Stimulated activated naive CD4-positive, alpha-beta T cell treated with Interleukin-2 at 50 U/mL for 16 hours (primary cell): ENCODE results near the gene PID1.

Experiments used
- DNase-seq: peaks from one replicate; lab custom pipeline; 2025; lab: John Stamatoyannopoulos, UW

Gene PID1

DNA sequence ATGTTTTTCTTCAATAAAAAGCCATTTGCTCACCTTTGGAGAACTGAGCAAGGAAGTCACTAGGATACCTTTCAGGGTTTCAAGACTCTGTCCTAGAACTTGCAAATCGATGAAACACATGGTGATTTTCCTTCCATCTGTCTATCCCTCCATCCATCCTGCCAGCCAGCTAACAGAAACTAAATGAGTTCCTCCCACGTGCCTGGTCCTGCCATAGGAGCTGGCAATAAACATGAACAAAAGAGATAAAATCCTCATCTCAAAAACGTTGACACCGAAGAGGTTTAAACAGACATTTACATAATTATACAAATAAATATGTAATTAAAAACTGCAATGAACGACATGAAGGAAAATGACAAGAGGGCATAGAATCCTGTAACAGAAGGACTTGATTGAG, 249.0 kb downstream of the PID1 start:
- no peak for DNase-seq

DNA sequence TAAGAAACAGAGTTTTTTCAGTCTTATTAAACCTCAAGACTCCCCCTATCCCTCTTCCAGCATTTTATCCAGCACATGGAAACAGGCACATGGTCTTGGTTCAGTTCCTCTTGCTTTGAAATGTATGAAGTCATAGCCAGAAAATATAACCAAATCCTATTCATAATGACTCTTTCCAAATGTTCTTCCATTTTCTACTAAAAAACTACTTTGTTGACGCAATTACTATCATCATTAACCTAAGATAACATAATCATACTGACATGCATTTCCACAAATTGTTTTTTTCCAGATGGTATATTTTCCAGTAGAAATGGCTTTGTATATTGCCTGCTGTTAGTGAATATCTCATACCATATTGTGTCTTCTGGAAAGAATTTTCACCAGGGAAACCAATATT, 261.3 kb downstream of the PID1 start:
- no peak for DNase-seq

DNA sequence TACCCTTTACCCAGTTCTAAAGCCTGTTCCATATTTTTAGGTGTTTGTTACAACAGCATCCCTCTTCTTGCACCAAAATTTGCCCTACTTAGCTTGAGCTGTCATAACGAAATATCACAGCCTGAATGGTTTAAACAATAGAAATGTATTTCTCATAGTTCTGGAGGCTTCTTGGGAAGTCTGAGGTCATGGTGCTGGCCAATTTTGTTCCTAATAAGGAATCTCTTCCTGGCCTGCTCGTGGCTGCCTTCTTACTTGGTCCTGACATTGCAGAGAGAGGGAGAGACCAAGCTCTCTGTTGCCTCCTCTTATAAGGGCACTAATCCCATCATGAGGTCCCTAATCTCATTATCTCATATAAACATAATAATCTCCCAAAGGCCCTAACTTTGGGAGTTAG, 267.8 kb downstream of the PID1 start:
- no peak for DNase-seq

DNA sequence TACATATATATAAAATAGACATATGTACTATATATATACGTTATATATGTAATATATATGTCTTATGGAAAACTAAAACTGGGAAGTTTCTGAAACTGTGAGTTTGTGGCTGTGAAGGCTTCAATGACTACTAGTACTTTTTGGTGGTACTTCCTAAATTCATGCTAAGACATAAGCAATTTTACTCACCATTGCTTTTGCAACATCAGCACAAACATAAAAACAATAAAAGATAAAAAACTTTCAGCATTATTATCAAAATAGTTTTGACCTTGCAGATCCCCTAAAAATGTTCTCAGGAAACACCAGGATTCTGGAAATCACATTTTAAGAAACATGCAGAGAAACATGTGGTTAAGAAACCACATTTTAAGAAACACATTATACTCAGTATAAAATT, 269.9 kb downstream of the PID1 start:
- DNase-seq, result no peak

DNA sequence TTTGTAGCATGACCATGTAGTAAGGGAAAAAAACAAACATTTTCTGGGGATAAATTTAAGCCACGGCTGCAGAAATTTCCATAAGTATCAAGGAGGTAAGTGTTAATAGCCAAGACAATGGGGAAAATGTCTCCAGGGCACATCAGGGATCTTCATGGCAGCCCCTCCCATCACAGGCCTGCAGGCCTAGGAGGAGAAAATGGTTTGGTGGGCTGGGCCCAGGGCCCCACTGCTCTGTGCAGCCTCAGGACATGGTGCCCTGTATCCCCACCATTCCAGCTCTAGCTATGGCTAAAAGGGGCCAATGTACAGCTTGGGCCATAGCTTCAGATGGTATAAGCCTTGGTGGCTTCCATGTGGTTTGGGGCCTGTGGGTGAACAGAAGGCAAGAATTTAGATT, 271.8 kb downstream of the PID1 start:
- DNase-seq, result no peak

DNA sequence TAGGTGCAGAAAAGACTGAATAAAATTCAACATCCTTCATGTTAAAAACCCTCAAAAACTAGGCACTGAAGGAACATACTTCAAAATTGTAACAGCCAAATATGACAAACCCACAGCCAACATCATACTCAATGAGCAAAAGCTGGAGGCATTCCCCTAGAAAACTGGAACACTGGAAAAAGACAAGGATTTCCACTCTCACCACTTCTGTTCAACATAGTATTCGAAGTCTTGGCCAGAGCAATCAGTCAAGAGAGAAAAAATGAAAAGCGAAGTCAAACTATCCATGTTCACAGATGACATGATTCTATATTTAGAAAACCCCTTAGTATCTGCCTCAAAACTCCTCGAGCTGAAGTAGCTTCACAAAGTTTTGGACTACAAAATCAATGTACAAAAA, 282.3 kb downstream of the PID1 start:
- no peak for DNase-seq

DNA sequence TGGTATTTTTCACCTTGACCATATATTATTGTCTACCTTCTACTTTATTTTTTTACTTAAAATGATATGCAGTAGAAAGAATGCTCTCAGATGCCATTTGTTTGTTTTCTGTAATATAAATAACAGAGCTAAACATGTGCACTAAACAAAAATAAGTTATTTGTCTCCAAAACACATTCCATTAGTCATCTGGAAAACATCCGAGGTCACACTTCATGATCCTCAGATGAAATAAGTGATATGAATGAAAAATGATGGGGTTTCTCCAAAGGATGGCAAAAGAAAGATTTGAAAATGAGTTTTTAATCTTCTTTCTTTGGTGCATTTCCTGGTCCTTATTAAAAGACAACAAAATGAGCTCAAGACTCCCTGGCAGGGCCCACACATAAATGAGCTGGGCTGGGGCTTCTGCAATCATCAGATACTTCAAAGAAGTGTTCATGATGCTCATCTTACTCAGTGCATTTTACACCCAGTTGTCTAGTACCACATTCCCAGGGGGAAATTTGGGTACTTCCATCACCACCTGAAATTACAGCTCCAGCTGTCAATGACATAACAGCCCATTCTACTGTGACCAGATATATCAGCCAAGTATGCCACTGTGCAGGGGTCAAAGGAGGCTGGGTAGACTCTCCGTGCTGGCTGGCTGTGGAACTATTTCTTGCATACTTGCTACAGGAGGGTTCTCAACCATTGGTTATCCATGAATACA, 283.5 kb downstream of the PID1 start:
- no peak for DNase-seq

DNA sequence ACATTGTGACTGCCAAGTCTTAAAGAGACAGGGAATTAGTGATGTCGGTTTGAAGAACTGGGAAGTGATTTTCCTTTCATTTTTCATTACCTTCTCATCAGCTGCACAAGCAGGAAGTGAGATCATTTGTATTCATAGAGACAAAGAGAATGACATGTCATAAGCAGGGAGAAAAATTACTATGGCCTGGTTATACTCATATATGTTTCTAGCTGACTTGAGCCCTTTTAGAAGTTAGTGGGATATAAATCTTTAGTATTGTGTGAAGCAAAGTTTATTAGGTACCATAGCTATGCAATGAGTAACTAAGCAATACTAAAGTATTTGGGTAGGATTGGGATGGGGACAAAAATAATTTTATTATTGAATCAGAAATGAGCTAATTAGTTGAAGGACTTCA, 284.1 kb downstream of the PID1 start:
- DNase-seq, result no peak

DNA sequence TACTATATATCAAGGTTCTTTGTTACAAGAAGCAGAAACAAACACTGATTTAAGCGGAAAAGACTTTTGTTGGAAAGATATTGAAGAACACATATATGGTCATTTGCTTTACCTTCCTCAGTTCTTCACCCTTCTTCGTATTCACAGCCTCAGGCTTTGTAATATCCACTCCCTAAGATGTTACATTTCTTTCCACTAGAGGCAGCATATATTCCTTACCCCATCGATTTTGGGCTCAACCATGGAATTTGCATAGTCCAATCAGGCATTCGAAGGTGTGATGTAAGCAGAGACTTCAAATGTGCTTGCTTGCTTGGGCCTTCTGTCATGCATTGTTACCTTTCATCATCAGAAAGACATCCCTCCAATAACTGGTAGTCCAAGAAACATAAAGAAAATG, 287.4 kb downstream of the PID1 start:
- DNase-seq, result no peak

DNA sequence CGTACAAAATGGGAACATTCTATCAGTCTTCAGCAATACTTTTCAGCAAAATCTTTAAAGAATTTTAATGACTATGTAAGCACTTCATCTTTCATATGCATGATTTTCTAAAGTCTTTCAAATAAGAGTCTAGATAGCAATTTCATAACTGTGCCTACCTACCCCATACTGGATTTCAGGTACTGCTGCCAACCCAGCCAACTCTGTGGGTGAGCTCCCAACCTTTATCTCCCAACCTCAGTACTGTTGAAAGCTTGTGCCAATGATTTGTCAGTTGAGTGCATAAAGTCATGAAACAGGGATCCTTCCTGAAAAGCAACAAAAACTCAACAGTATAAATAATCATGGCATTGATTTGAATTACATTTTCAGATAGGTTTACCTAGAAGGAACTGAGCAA, 296.9 kb downstream of the PID1 start:
- DNase-seq, result no peak
